C4-2B (cell line): Measurements from ENCODE around the gene RASGEF1C.

Experiments
- CTCF ChIP-seq: fragments of 450-650 bp; conservative IDR thresholded peaks from 2 replicates; pipeline ENCODE4 v1.5.1; 2017; ENCODE audit warnings: mild to moderate bottlenecking
- ZFX ChIP-seq: fragments of 450-650 bp; IDR thresholded peaks from 2 replicates; pipeline ENCODE4 v1.6.1; 2017

- TF ChIP-seq CTCF (no peak), ZFX (no peak)
These were observed 112.4 kb downstream of the RASGEF1C start for GRCh38 chr5:180096616-180097015.
